ENCODE results near the gene IFNGR1.

GRCh38 chr6:137219664-137220252 is 573 bp upstream of the IFNGR1 start:
- TF ChIP-seq EZH2 (IDR thresholded peaks at IDR 0.05; ENCODE audit: low read depth) (no peak), CTCF (conservative IDR thresholded peaks at IDR 0.05) (no peak)

Data from PC-9 (cell line).